Measurements from ENCODE around the gene LENG8.

LENG8 gene

DNA sequence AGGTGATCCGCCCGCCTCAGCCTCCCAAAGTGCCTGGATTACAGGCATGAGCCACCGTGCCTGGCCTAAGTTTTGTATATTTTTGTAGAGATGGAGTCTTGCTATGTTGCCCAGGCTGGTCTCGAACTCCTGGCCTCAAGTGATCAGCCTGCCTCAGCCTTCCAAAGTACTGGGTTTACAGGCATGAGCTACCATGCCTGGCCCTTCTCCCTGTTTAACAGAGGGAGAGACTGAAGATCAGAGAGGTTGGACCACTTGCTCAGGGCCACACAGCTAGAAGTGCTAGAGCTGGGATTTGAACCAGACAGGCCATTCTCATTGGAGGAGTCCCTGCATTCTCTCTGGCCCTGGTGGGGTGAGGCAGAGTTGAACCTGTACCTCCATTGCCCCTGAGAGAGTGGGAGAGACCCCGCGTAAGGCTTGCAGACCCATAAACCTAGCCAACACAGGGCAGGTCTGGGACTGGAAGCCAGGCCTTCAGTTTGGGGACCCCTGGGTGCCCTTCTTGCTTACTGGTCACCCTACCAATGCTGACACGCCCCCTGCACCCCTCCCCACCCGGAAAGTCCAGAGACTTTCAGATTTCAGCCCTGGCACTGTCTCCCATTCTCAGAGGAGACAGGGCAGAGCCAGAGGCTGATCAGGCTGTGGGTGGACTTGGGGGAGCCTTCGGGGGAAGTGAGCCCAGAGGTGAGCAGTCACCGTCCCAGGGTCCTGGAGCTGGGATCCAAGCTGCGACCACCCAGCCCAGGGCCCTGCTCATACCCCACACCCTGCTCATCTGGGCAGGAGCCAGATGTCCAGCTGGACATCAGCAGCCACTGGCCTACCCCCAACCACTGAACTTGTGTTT, 20.4 kb upstream of the LENG8 start:
- TF ChIP-seq CTCF (conservative IDR thresholded peaks at IDR 0.05; ENCODE audit: low read depth, low read length) = no peak
- DNase-seq (ENCODE audit: low read depth) = no peak
- H3K4me3 ChIP-seq (ENCODE audit: low read depth, low read length) = no peak overlapping the region

GRCh38 chr19:54429176-54429495, 19.9 kb upstream of the LENG8 start:
- DNase-seq (ENCODE audit: low read depth) = no peak
- H3K4me3 ChIP-seq (ENCODE audit: low read depth, low read length) = no peak overlapping the region
- no peak for TF ChIP-seq CTCF (conservative IDR thresholded peaks at IDR 0.05; ENCODE audit: low read depth, low read length)

GRCh38 chr19:54429545-54430227, 19.3 kb upstream of the LENG8 start:
- H3K4me3 ChIP-seq (ENCODE audit: low read depth, low read length) = no peak overlapping the region
- TF ChIP-seq CTCF (conservative IDR thresholded peaks at IDR 0.05; ENCODE audit: low read depth, low read length) = no peak
- DNase-seq (ENCODE audit: low read depth) = no peak

GRCh38 chr19:54430306-54431254, 18.4 kb upstream of the LENG8 start:
- peak; percentile 15 for TF ChIP-seq CTCF (conservative IDR thresholded peaks at IDR 0.05; ENCODE audit: low read depth, low read length)
- peak; percentile 52 for DNase-seq (ENCODE audit: low read depth)
- H3K4me3 ChIP-seq (ENCODE audit: low read depth, low read length) = peak overlapping the region; percentile 14

DNA sequence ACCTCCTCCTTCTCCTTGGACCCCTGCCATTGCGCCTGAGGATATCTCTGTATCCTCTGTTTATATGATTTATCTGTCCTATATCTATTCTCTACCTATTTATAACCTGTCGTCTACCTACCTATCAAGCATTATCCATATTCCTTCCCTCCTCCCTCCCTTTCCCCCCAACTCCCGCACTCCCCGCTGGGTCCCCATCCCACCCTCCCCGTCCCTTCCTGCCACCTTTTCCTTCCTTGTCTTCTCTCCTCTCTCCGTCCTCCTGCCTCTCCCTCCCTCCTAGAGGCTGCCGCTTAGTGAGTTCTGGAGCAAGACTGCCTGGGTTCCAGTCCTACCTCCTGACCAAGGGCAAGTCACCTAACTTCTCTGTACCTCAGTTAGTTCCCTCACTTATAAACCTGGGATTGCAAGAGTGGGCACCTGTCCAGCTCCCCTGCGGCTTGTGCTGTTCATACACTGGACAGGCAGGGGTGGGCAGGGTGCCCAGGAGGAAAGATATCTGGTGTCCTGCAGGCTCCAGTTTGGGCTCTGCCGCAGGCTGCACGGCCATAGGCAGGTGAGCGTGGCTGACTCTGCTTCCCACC, 17.7 kb upstream of the LENG8 start:
- no peak overlapping the region for H3K4me3 ChIP-seq (ENCODE audit: low read depth, low read length)
- peak; percentile 72 for DNase-seq (ENCODE audit: low read depth)
- TF ChIP-seq CTCF (conservative IDR thresholded peaks at IDR 0.05; ENCODE audit: low read depth, low read length) = no peak

- H3K4me3 ChIP-seq (ENCODE audit: low read depth, low read length) = no peak overlapping the region
- no peak for DNase-seq (ENCODE audit: low read depth)
- TF ChIP-seq CTCF (conservative IDR thresholded peaks at IDR 0.05; ENCODE audit: low read depth, low read length) = no peak
Measured at GRCh38 chr19:54432144-54432738, 16.8 kb upstream of the LENG8 start.

Data from choroid plexus epithelial cell (primary cell).